ENCODE data around the gene BABAM2.

- TF ChIP-seq, protein P1, sequence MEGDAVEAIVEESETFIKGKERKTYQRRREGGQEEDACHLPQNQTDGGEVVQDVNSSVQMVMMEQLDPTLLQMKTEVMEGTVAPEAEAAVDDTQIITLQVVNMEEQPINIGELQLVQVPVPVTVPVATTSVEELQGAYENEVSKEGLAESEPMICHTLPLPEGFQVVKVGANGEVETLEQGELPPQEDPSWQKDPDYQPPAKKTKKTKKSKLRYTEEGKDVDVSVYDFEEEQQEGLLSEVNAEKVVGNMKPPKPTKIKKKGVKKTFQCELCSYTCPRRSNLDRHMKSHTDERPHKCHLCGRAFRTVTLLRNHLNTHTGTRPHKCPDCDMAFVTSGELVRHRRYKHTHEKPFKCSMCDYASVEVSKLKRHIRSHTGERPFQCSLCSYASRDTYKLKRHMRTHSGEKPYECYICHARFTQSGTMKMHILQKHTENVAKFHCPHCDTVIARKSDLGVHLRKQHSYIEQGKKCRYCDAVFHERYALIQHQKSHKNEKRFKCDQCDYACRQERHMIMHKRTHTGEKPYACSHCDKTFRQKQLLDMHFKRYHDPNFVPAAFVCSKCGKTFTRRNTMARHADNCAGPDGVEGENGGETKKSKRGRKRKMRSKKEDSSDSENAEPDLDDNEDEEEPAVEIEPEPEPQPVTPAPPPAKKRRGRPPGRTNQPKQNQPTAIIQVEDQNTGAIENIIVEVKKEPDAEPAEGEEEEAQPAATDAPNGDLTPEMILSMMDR (IDR thresholded peaks at IDR 0.05), result no peak
- TF ChIP-seq POLR2A (IDR thresholded peaks at IDR 0.05), result no peak
Observed at GRCh38 chr2:27914041-27914804, 23.7 kb downstream of the BABAM2 start.

Data from vagina (tissue), 2 donors.